ENCODE results near the gene LPP. TPM values are rescaled to one million over a fixed set of nuclear protein-coding genes. Genes with fewer than 3 reads are reported as not detected.
A peak's percentile ranks its signal among the peaks of the same experiment; 100 is the strongest.

The LPP gene
- total RNA-seq, 6 donors from 2014 or later = 86.0 to 196 (median 160) TPM

DNA sequence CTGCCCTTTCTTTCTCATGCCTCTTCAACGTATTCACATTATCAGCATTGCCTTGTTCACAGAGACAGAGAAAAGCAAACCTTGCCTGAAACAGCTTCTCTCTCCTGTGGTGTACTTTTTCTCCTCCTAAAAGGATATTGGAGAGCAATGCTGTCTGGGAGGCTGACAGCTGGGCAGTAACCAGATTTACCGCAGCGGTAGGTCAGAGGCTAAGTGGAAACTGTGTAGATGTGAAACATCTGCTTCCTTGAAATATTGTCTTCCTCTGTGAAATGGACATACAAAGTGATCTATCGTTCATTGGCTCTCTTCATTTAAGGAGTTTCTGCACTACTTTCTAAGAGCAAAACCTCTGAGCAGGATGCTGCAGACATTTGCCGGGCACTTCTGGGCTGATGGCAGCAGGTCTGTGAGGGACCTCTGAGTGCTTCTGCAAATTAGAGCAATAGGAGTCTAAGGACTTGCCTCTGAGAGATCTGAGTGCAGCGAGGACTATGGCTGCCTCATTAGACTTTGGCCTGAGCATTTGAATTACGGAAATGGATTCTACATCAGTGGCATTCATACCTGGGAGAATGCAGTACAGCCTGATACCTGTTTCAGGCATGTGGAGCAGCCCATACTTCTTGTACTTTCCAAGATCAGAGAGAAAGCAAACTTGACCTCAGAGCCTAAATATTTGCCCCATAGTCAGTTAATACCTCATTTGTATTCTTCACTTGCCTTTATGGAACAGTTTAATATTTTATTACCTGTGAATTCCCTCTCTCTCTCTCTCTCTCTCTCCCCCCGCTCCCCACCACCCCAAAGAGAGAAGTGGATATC lies 757.3 kb downstream of the LPP start:
- WGBS, 2 donors = 80 to 82% methylated on average over 8 of the region's 8 CpGs
- H3K27me3 ChIP-seq = no peaks in the 10 kb centered on the region
- H3K27ac ChIP-seq = no peak overlapping the region
- no peak for TF ChIP-seq POLR2A (IDR thresholded peaks at IDR 0.05)
- TF ChIP-seq EP300 (IDR thresholded peaks at IDR 0.05) = no peak
- TF ChIP-seq POLR2AphosphoS5 (IDR thresholded peaks at IDR 0.05) = no peak
- no peak for TF ChIP-seq CTCF (IDR thresholded peaks at IDR 0.05)
- H3K9me3 ChIP-seq = no peaks in the 10 kb centered on the region
- H3K4me3 ChIP-seq = no peak overlapping the region
- H3K4me1 ChIP-seq = peaks cover 0 to 9% (median 8%) of the 10 kb centered on the region in 4 donors
- H3K36me3 ChIP-seq = no peaks in the 10 kb centered on the region
- DNase-seq (no peak), ATAC-seq (ENCODE audit: low FRiP score in 2 of 2) (no peak)

- WGBS, 2 donors = 95 to 98% methylated on average over 2 of the region's 2 CpGs
- Histone ChIP-seq H3K4me3 (no peak overlapping the region), H3K27me3 (no peaks in the 10 kb centered on the region), H3K4me1 (peaks cover 17 to 26% (median 19%) of the 10 kb centered on the region in 4 donors), H3K36me3 (no peaks in the 10 kb centered on the region), H3K9me3 (no peaks in the 10 kb centered on the region), H3K27ac (no peak overlapping the region)
- DNase-seq = no peak
- ATAC-seq (ENCODE audit: low FRiP score in 2 of 2) = no peak
- TF ChIP-seq POLR2A (IDR thresholded peaks at IDR 0.05) (no peak), POLR2AphosphoS5 (IDR thresholded peaks at IDR 0.05) (no peak)
These were observed 759.1 kb downstream of the LPP start for GRCh38 chr3:188913084-188913483.

- H3K27ac ChIP-seq = peak overlapping the region in 2 of 4 donors; percentile 42 to 65
- H3K9me3 ChIP-seq = no peaks in the 10 kb centered on the region
- no peak overlapping the region for H3K4me3 ChIP-seq
- DNase-seq (no peak), ATAC-seq (ENCODE audit: low FRiP score in 2 of 2) (peak; percentile 41 to 72)
- no peaks in the 10 kb centered on the region for H3K27me3 ChIP-seq
- no peak for TF ChIP-seq POLR2A (IDR thresholded peaks at IDR 0.05)
- TF ChIP-seq POLR2AphosphoS5 (IDR thresholded peaks at IDR 0.05) = no peak
- TF ChIP-seq EP300 (IDR thresholded peaks at IDR 0.05) = no peak
- no peak for TF ChIP-seq CTCF (IDR thresholded peaks at IDR 0.05)
- WGBS, 2 donors = 60% methylated on average over 2 of the region's 2 CpGs
- H3K36me3 ChIP-seq = no peaks in the 10 kb centered on the region
- H3K4me1 ChIP-seq = peaks cover 17 to 28% (median 19%) of the 10 kb centered on the region in 4 donors
These were observed 760.6 kb downstream of the LPP start for GRCh38 chr3:188914552-188914951.

DNA sequence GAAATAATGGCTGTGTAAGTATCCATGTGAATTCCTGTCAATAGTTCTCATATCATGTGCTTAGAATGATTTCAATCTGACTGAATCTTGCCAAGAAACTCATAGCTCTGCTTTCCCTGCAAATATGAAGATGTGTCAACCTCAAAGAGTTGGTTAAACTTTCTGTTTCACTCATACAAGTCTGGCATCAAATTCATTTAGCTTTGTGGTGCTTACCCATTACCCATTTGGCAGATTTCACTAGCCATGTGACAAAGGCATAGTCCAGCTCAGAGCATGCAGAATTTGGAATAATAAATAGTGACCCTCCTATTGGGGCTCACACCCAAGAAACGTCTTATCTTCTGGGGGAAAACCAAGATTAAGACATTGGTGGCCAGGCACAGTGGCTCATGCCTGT lies 761.2 kb downstream of the LPP start:
- no peak for TF ChIP-seq POLR2A (IDR thresholded peaks at IDR 0.05)
- TF ChIP-seq CTCF (IDR thresholded peaks at IDR 0.05) = no peak
- TF ChIP-seq EP300 (IDR thresholded peaks at IDR 0.05) = no peak
- no peak for TF ChIP-seq POLR2AphosphoS5 (IDR thresholded peaks at IDR 0.05)
- H3K27ac ChIP-seq = peak overlapping the region in 2 of 4 donors; percentile 42 to 65
- ATAC-seq (ENCODE audit: low FRiP score in 2 of 2) = no peak

DNA sequence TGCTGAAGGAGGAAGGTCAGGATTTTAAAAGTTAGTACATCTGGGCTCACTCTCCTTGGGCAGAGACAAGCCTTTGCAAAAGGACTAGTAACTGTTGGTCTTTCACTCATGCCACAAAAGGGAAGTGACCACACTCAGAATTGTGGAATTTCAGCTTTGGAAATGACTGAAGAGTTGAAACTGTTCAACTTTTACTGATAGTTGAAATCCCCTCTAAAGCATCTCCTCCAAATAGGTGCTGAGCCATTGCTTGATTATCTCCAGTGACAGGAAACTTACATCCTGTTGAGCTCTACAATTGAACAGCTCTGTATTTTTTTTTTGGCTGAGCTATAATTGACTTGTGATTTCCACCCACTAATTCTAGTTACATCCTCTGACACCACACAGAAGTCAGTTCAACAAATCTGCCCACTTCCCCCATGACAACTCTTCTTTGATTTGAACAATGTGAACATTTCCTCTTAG lies 763.0 kb downstream of the LPP start:
- DNase-seq (no peak), ATAC-seq (ENCODE audit: low FRiP score in 2 of 2) (peak in 1 of 2 donors; percentile 54)
- H3K27ac ChIP-seq = peak overlapping the region in 3 of 4 donors; percentile 8 to 44 (median 18)
- no peaks in the 10 kb centered on the region for H3K9me3 ChIP-seq
- H3K4me3 ChIP-seq = no peak overlapping the region
- no peaks in the 10 kb centered on the region for H3K27me3 ChIP-seq
- no peaks in the 10 kb centered on the region for H3K36me3 ChIP-seq
- TF ChIP-seq CTCF (IDR thresholded peaks at IDR 0.05) (no peak), POLR2AphosphoS5 (IDR thresholded peaks at IDR 0.05) (no peak), EP300 (IDR thresholded peaks at IDR 0.05) (no peak), POLR2A (IDR thresholded peaks at IDR 0.05) (no peak)
- peaks cover 17 to 21% (median 18%) of the 10 kb centered on the region in 4 donors for H3K4me1 ChIP-seq

More for the DNA sequence above, 761.2 kb downstream of the LPP start:
- DNase-seq = no peak
- H3K36me3 ChIP-seq = no peaks in the 10 kb centered on the region
- H3K27me3 ChIP-seq = no peaks in the 10 kb centered on the region
- 43 to 62% methylated on average over 1 of the region's 1 CpG for WGBS, 2 donors
- no peak overlapping the region for H3K4me3 ChIP-seq
- H3K9me3 ChIP-seq = no peaks in the 10 kb centered on the region
- peaks cover 17 to 28% (median 19%) of the 10 kb centered on the region in 4 donors for H3K4me1 ChIP-seq
